B cell (primary cell): Measurements from ENCODE around the gene SYNJ2. TPM values are rescaled to one million over a fixed set of nuclear protein-coding genes. Genes with fewer than 3 reads are reported as not detected.
"Not testable (repeated sequence)": the region's sequence is repeated elsewhere in the genome, so short reads cannot be mapped to it uniquely, and the experiment has no call there.

ENCODE experiments used
- ATAC-seq: fragments of 200-7000 bp; cut with Tn5 transposase; one replicate; pipeline ENCODE4 v1.10.0; 2021; ENCODE audit warnings: low read depth, mild to moderate bottlenecking, moderate number of reproducible peaks, moderate library complexity
- CTCF ChIA-PET: fragments of 350-600 bp; sonication (Branson Sonifier 250); formaldehyde crosslinking; loops from one replicate; lab custom pipeline; 2021; ENCODE audit warnings: antibody characterized with exemption, inconsistent platforms; lab: Charles Lee
- POLR2A ChIA-PET: fragments of 350-600 bp; sonication (Branson Sonifier 250); formaldehyde crosslinking; loops from one replicate; lab custom pipeline; 2021; ENCODE audit warnings: antibody characterized with exemption; lab: Charles Lee
- DNase-seq: peaks from one replicate; pipeline ENCODE4 v3.0.0; 2013
- H2AFZ ChIP-seq: 2 replicates; pipeline ENCODE4 v1.6.1; 2012; ENCODE audit warnings: mild to moderate bottlenecking, low read depth, low read length; ENCODE audit not compliant: insufficient read depth, poor library complexity, severe bottlenecking
- H3K27ac ChIP-seq, 2 donors: 1 replicate in 1 of 2; 2 replicates in 1 of 2; pipeline ENCODE4 v1.5.1; 2012 to 2013; ENCODE audit warnings: low read length in 2 of 2, mild to moderate bottlenecking in 2 of 2, moderate library complexity in 1 of 2
- H3K27me3 ChIP-seq, 4 experiments: fragments of 200-600 bp in 1 of 4; sonication (generic) in 1 of 4; replicated peaks in 1 of 4; 1 replicate in 2 of 4; 2 replicates in 2 of 4; pipeline versions ENCODE4 v1.6.1 to v1.7.0; 2013 to 2016; ENCODE audit warnings: low read length in 3 of 4, mild to moderate bottlenecking in 2 of 4, mixed read lengths in 1 of 4, moderate library complexity in 1 of 4; ENCODE audit not compliant: insufficient read depth in 4 of 4, control insufficient read depth in 3 of 4; ENCODE audit errors: control extremely low read depth in 1 of 4
- H3K36me3 ChIP-seq, 2 experiments: replicated peaks in 1 of 2; 1 replicate in 1 of 2; 2 replicates in 1 of 2; pipeline versions ENCODE4 v1.6.1 to v1.7.1; 2013; ENCODE audit warnings: low read length in 1 of 2; ENCODE audit not compliant: insufficient read depth in 2 of 2, control insufficient read depth in 1 of 2; ENCODE audit errors: control extremely low read depth in 1 of 2, extremely low read depth in 1 of 2
- H3K4me1 ChIP-seq, 2 donors: fragments of 200-600 bp in 1 of 2; sonication (generic) in 1 of 2; 1 replicate in 1 of 2; 2 replicates in 1 of 2; pipeline versions ENCODE4 v1.5.1 to v1.6.1; 2013 to 2017; ENCODE audit warnings: low read length in 2 of 2; ENCODE audit not compliant: control insufficient read depth in 2 of 2, insufficient read depth in 2 of 2
- H3K4me2 ChIP-seq: replicated peaks from 2 replicates; pipeline ENCODE3; 2012; ENCODE audit warnings: mild to moderate bottlenecking, low read depth, low read length; ENCODE audit not compliant: poor library complexity, severe bottlenecking
- H3K4me3 ChIP-seq, 5 experiments: fragments of 200-600 bp in 1 of 5; sonication (generic) in 1 of 5; 1 replicate in 3 of 5; 2 replicates in 2 of 5; pipeline versions ENCODE4 v1.5.1 to v1.7.0; 2011 to 2016; ENCODE audit warnings: low read length in 4 of 5, mild to moderate bottlenecking in 4 of 5, low read depth in 2 of 5, control low read depth in 1 of 5, moderate library complexity in 1 of 5; ENCODE audit not compliant: insufficient read depth in 1 of 5; ENCODE audit errors: control extremely low read depth in 1 of 5, extremely low read depth in 1 of 5
- H3K79me2 ChIP-seq: fragments of 200-600 bp; sonication (generic); one replicate; pipeline ENCODE4 v1.6.0; 2016; ENCODE audit warnings: low read length; ENCODE audit not compliant: control insufficient read depth, insufficient read depth
- H3K9ac ChIP-seq: fragments of 200-600 bp; sonication (generic); 2 replicates; pipeline ENCODE4 v1.6.1; 2017; ENCODE audit warnings: mild to moderate bottlenecking, low read length, moderate library complexity
- H3K9me3 ChIP-seq, 3 donors: one replicate each; pipeline versions ENCODE4 v1.6.1 to v1.7.1; 2013; ENCODE audit warnings: low read length in 2 of 3; ENCODE audit not compliant: control insufficient read depth in 2 of 3, insufficient read depth in 1 of 3; ENCODE audit errors: control extremely low read depth in 1 of 3
- H4K20me1 ChIP-seq: 2 replicates; pipeline ENCODE4 v1.6.0; 2012; ENCODE audit warnings: mild to moderate bottlenecking, low read length; ENCODE audit not compliant: insufficient read depth, control insufficient read depth, poor library complexity, severe bottlenecking
- H3K27ac Mint-ChIP-seq: one replicate; pipeline ENCODE4 v1.8.0; 2021; ENCODE audit warnings: mixed read lengths
- H3K27me3 Mint-ChIP-seq: one replicate; pipeline ENCODE4 v1.8.0; 2021; ENCODE audit warnings: mixed read lengths
- H3K4me1 Mint-ChIP-seq: one replicate; pipeline ENCODE4 v1.8.0; 2021; ENCODE audit warnings: mixed read lengths
- H3K4me3 Mint-ChIP-seq: one replicate; pipeline ENCODE4 v1.8.0; 2021; ENCODE audit warnings: mixed read lengths
- H3K9me3 Mint-ChIP-seq: one replicate; pipeline ENCODE4 v1.8.0; 2022; ENCODE audit warnings: mixed read lengths; ENCODE audit not compliant: insufficient read depth
- CTCF ChIP-seq: fragments of 200-600 bp; IDR thresholded peaks from one replicate; pipeline ENCODE4 v1.8.0; 2022; ENCODE audit warnings: antibody characterized with exemption, mild to moderate bottlenecking
- EZH2 ChIP-seq: IDR thresholded peaks from 2 replicates; pipeline ENCODE4 v1.6.1; 2012; ENCODE audit warnings: borderline replicate concordance, low read depth, mild to moderate bottlenecking, moderate library complexity, low read length; ENCODE audit not compliant: insufficient read depth, poor library complexity, severe bottlenecking
- WGBS: methylation state at CpG from one replicate; pipeline ENCODE4 v1.1.5; 2013; ENCODE audit warnings: missing lambda C conversion rate; ENCODE audit not compliant: insufficient coverage; 5-methylcytosine and 5-hydroxymethylcytosine counted together
- intact Hi-C: fragments of 100-400 bp; cut with micrococcal nuclease; formaldehyde crosslinking; loops from one replicate; pipeline ENCODE4 v1.10.0; 2022
- polyA plus RNA-seq: library from polyadenylated mRNA; depleted of rRNA; stranded (reverse); fragments of >200 nt; gene quantifications from 2 replicates; pipeline ENCODE4 v1.2.3, GENCODE V29; 2012
- total RNA-seq, 2 donors: library from RNA; stranded (reverse); fragments of 120-200 nt in 1 of 2; gene quantifications; 1 replicate in 1 of 2; 2 replicates in 1 of 2; pipeline versions ENCODE4 v1.2.3 to v1.2.4, GENCODE V29; 2013 to 2022

The SYNJ2 gene
- total and polyA plus RNA-seq, 2 donors (not counting 1 experiment from before 2014, with no cell fraction given), result 5.2 to 11.4 TPM

DNA sequence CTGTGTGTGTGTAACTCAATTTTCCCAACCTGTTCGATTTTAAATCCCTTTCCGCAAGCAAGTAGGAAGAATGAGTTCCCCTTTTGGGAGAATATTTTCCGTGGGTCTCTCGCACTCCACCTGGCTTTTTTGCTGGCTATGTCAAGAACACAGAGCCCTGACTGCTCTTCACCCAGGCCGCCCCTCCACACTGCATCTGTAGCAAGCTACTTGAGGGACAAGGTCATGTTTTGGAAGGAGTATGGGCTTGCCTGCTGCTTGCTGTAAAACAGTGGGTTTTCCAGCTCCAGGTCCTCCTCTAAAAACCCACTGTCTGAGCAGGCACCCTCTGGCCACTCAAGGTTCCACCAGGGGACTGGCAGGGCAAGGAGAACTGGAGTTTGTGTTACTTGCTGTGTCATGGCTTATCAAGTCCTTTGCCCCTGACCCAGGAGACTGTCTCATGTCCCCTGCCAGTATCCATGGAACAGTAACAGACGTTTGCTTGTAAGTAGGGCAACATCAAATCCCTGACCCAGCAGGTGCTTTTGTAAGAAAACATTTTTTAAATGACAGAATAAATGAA lies 35.5 kb upstream of the SYNJ2 start:
- ATAC-seq (no peak), DNase-seq (no peak)
- Mint-ChIP-seq H3K4me3 (no peak overlapping the region), H3K9me3 (peaks cover 7% of the 10 kb centered on the region), H3K4me1 (no peaks in the 10 kb centered on the region), H3K27me3 (no peaks in the 10 kb centered on the region), H3K27ac (no peak overlapping the region)
- Histone ChIP-seq H4K20me1 (no peaks in the 10 kb centered on the region), H3K36me3 (peaks cover 0 to 34% of the 10 kb centered on the region in 2 experiments), H3K9me3 (peaks cover 0 to 4% (median 0%) of the 10 kb centered on the region in 3 donors), H3K4me3 (no peak overlapping the region), H2AFZ (no peak overlapping the region), H3K4me2 (no peak overlapping the region), H3K79me2 (no peaks in the 10 kb centered on the region), H3K27me3 (no peaks in the 10 kb centered on the region), H3K4me1 (no peaks in the 10 kb centered on the region), H3K27ac (no peak overlapping the region), H3K9ac (no peak overlapping the region)
- intact Hi-C loops, result loop anchor here (2.0 kb wide), 2 partner anchors 127 to 189 kb away; no protein-coding TSS in a partner anchor
- ChIA-PET CTCF (interaction anchor here (0.9 to 2.8 kb wide), 3 partner anchors 125 to 280 kb away, joined by 4 to 19 read pairs (median 12); no protein-coding TSS in a partner anchor), POLR2A (no interaction called here)
- TF ChIP-seq CTCF (no peak), EZH2 (no peak)
- 100% methylated on average over 3 of the region's 6 CpGs for WGBS

DNA sequence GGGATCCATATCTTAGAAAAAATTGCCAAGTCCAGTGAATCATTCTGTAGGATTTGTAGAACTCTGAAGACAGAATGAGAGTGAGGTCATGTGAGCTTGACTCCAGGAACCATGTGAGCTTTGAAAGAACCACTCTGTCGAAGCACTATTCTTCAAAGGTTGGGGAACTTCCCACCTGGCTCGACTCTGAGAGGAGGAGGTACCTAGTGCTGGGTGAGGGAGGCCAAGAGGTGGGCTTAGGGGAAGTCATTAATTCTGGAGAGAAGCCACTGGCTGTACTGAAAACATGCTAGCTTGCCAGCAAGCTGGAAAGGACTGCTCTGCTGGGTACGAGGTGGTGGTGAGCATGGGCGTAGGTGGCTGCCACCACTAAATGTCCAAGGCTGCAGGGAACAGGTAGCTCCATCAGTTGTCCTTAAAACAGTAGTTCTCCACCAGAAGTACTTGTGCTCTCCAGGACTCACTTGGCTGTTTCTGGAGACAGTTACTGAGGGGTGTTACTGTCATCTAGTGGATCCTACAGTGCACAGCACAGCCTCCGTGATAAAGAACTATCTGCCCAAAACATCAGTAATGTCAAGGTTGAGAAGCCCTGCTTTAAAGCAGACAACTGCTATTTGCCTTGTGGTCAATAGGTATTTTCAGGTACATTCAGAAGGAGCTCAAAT lies 34.7 kb upstream of the SYNJ2 start:
- H3K4me1 ChIP-seq, result no peaks in the 10 kb centered on the region
- no peaks in the 10 kb centered on the region for H4K20me1 ChIP-seq
- TF ChIP-seq CTCF (peak; percentile 56), EZH2 (no peak)
- H3K9me3 ChIP-seq, result peaks cover 0 to 4% (median 0%) of the 10 kb centered on the region in 3 donors
- no peaks in the 10 kb centered on the region for H3K79me2 ChIP-seq
- peak overlapping the region; percentile 61 for H3K27ac Mint-ChIP-seq
- no peaks in the 10 kb centered on the region for H3K4me1 Mint-ChIP-seq
- intact Hi-C loops, result loop anchor here (1.0 to 2.0 kb wide), 4 partner anchors 126 to 633 kb away; no protein-coding TSS in a partner anchor
- 44% methylated on average over 4 of the region's 5 CpGs for WGBS
- no peaks in the 10 kb centered on the region for H3K27me3 Mint-ChIP-seq
- no peak overlapping the region for H3K4me3 ChIP-seq
- ATAC-seq, result peak; percentile 24
- no peaks in the 10 kb centered on the region for H3K27me3 ChIP-seq
- H3K27ac ChIP-seq, result no peak overlapping the region
- POLR2A ChIA-PET, result no interaction called here
- peak; percentile 45 for DNase-seq
- no peak overlapping the region for H3K4me3 Mint-ChIP-seq
- H3K9ac ChIP-seq, result no peak overlapping the region
- CTCF ChIA-PET, result interaction anchor here (0.9 to 2.8 kb wide), 6 partner anchors 10 to 632 kb away, joined by 3 to 19 read pairs (median 4); no protein-coding TSS in a partner anchor
- no peak overlapping the region for H2AFZ ChIP-seq
- H3K36me3 ChIP-seq, result peaks cover 0 to 26% of the 10 kb centered on the region in 2 experiments
- H3K4me2 ChIP-seq, result no peak overlapping the region
- peaks cover 7% of the 10 kb centered on the region for H3K9me3 Mint-ChIP-seq

DNA sequence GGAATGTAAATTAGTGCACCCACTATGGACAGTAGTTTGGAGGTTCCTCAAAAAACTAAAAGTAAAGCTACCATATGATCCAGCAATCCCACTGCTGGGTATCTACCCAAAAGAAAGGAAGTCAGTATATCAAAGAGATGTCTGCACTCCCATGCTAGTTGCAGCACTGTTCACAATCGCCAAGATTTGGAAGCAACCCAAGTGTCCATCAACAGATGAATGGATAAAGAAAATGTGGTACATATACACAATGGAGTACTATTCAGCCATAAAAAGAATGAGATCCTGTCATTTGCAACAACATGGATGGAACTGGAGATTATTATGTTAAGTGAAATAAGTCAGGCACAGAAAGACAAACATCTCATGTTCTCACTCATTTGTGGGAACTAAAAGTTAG lies 30.8 kb upstream of the SYNJ2 start:
- H3K36me3 ChIP-seq, H4K20me1 ChIP-seq, H3K4me3 ChIP-seq, H3K27ac Mint-ChIP-seq, H3K79me2 ChIP-seq, H3K4me3 Mint-ChIP-seq, POLR2A ChIA-PET, H3K27me3 Mint-ChIP-seq, CTCF ChIA-PET, ATAC-seq, H3K4me1 ChIP-seq, H2AFZ ChIP-seq, H3K9ac ChIP-seq, H3K27ac ChIP-seq, intact Hi-C loops, H3K9me3 ChIP-seq, H3K27me3 ChIP-seq, H3K9me3 Mint-ChIP-seq, H3K4me1 Mint-ChIP-seq, DNase-seq, H3K4me2 ChIP-seq: not testable (repeated sequence)
- no CpG with 5 or more reads among the region's 1 CpG for WGBS
